Activated CD8-positive, alpha-beta memory T cell treated with anti-CD3 and anti-CD28 coated beads, Interleukin-2, amount 50 U/mL, for 24 hours (primary cell): ENCODE data around the gene FGFR4.

Experiments
- DNase-seq: peaks from one replicate; pipeline ENCODE4 v3.0.0-alpha.2; 2020; ENCODE audit errors: extremely low read depth

The FGFR4 gene

DNA sequence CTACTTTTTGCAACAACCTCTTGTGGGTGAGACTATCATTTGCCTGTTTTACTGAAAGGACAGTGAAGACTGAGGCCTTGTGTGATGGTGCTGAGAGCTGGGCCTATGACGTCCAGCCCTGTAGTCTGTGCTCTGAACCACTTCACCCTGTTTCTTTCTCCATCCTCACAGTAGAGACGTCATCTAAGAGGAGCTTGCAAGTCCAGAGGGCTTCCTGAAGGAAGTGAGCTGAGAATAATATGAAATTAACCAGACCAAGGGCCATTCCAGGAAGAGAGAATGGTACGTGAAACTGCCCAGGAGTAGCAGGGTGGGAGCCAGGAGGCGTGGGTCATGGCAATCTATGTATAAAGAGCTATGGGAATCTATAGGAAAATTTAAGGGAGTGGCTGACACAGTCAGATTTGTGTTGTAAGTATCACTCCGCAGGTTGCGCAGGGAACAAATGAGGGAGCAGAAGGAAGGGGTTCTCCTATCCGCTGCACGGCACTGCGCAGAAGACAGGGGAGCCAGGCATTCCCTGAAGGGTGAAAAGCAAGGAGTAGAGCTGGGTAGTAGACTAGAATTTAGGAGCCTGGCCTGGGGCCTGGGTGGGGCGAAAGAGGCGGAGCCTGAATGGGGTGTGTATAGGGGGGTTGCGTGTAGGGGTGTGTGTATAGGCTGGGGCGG is 596 bp upstream of the FGFR4 start:
- no peak for DNase-seq

DNA sequence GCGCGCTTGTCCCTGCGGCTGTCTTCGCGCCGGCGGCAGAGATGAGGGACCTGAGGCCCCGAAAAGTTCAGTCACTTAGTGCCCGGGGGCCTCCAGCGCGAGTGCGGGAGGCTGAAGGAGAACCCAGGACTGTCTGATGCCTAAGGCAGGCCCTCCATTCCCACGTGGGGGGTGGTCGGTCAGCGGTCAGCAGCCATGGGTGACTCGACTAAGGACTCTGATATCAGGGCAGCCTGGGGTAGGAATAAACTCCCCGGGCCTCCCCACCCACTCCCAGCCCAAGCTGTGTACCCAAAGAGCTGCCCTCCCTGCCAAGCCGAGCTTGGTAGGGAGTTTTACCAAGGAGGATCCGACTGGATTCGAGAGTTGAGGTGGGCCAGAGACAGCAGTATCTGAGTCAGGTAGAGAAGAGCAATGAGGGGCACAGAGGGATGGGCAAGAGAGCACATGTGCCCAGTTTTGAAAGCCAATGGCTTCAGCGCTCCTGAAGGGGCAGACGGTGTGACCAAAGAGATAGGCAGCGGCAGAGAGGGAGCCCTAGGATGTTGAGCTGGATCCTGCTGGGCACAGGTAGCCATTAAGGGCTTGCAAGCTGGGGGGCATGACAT is 787 bp downstream of the FGFR4 start:
- no peak for DNase-seq

DNA sequence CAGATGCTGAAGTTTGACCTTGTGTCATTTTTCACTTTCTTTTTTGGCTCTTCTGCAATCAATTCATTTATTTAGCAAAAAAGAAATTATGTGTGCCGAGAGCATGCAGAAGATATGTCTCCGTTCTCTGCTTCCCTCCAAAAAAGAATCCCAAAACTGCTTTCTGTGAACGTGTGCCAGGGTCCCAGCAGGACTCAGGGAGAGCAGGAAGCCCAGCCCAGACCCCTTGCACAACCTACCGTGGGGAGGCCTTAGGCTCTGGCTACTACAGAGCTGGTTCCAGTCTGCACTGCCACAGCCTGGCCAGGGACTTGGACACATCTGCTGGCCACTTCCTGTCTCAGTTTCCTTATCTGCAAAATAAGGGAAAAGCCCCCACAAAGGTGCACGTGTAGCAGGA is 2.4 kb downstream of the FGFR4 start:
- DNase-seq: no peak

DNA sequence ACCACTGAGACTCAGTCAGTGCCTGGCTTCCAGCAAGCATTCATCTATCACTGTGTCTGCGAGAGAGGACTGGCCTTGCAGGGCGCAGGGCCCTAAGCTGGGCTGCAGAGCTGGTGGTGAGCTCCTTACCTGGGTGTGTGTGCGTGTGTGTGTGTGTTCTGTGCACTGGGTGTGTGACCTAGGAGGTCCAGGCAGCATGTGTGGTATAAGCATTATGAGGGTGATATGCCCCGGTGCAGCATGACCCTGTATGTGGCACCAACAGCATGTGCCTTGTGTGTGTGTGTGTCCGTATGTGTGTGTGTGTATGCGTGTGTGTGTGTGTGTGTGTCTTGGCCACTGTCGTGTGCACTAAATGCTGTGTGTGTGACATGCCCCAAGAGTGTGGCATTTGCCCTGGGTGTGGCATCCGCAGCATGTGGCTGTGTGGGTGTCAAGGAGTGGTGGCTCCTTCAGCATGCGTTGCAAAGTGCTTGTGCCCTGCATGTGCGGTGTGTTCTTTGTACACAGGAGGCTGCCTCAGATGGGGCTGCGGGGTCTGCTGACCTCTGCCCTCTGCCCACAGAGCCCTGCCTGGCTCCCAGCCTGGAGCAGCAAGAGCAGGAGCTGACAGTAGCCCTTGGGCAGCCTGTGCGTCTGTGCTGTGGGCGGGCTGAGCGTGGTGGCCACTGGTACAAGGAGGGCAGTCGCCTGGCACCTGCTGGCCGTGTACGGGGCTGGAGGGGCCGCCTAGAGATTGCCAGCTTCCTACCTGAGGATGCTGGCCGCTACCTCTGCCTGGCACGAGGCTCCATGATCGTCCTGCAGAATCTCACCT is 3.3 kb downstream of the FGFR4 start:
- no peak for DNase-seq

DNA sequence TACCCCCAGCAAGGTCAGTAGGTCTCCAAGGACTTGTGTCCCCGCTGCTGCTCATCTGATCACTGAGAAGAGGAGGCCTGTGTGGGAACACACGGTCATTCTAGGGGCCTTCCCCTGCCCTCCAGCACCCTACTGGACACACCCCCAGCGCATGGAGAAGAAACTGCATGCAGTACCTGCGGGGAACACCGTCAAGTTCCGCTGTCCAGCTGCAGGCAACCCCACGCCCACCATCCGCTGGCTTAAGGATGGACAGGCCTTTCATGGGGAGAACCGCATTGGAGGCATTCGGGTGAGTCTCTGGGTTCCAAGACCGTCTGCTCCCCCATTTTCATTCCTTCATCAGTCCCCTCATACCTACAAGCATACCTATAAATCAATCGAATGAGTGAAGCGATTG is 4.1 kb downstream of the FGFR4 start:
- no peak for DNase-seq

DNA sequence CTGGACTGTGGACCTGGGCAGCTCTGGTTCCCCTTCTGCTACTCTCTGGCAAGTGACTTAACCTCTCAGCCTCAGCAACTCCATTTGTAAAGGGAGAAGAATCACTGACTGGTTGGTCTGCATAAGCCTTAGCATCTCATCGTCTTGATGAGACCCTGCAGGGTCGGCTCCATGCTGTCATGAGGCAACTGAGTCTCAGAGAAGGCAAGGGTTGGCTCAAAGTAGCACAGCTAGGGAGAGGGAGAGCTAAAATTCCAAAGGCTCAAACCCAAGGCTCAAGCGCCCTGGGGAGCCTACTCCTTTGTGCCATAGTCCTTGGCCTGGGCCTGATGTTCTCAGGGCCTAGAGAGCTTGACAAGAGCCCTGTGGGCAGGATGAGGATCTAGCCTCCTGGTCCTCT is 4.5 kb downstream of the FGFR4 start:
- DNase-seq: no peak

DNA sequence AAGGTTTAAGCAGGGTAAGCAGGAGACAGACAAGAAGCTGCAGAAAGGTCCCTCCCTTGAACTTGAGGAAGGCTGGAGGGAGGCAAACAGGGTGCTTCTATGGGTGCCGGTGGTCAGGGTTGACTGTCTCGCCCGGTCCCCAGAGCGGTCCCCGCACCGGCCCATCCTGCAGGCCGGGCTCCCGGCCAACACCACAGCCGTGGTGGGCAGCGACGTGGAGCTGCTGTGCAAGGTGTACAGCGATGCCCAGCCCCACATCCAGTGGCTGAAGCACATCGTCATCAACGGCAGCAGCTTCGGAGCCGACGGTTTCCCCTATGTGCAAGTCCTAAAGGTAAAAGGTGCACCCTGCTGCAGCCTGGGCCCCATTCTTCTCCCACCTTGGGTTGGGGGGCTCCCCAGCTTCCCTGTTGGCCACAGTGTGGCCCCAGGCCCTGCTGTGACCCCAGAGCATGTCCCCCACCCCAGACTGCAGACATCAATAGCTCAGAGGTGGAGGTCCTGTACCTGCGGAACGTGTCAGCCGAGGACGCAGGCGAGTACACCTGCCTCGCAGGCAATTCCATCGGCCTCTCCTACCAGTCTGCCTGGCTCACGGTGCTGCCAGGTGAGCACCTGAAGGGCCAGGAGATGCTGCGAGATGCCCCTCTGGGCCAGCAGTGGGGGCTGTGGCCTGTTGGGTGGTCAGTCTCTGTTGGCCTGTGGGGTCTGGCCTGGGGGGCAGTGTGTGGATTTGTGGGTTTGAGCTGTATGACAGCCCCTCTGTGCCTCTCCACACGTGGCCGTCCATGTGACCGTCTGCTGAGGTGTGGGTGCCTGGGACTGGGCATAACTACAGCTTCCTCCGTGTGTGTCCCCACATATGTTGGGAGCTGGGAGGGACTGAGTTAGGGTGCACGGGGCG is 5.7 kb downstream of the FGFR4 start:
- DNase-seq: no peak

DNA sequence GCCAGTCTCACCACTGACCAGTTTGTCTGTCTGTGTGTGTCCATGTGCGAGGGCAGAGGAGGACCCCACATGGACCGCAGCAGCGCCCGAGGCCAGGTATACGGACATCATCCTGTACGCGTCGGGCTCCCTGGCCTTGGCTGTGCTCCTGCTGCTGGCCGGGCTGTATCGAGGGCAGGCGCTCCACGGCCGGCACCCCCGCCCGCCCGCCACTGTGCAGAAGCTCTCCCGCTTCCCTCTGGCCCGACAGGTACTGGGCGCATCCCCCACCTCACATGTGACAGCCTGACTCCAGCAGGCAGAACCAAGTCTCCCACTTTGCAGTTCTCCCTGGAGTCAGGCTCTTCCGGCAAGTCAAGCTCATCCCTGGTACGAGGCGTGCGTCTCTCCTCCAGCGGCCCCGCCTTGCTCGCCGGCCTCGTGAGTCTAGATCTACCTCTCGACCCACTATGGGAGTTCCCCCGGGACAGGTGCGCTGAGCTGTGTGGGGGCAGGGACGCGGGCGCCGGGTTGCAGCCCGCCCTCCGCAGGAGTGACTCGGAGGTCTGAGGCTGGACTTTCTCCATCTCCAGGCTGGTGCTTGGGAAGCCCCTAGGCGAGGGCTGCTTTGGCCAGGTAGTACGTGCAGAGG is 6.5 kb downstream of the FGFR4 start:
- DNase-seq: no peak

DNA sequence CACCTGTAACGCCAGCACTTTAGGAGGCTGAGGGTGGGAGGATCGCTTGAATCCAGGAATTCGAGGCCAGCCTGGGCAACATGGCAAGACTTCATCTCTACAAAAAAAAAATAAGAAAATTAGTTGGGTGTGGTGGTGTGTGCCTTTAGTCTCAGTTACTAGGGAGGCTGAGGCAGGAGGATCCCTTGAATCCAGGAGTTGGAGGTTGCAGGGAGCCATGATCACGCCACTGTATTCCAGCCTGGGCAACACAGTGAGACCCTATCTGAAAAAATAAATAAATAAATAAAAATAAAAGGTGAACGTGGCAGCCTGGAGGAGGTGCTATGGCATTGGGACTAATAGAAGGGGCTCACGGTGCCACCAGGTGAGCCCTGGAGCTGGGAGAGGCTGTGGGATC is 7.1 kb downstream of the FGFR4 start:
- DNase-seq: no peak

DNA sequence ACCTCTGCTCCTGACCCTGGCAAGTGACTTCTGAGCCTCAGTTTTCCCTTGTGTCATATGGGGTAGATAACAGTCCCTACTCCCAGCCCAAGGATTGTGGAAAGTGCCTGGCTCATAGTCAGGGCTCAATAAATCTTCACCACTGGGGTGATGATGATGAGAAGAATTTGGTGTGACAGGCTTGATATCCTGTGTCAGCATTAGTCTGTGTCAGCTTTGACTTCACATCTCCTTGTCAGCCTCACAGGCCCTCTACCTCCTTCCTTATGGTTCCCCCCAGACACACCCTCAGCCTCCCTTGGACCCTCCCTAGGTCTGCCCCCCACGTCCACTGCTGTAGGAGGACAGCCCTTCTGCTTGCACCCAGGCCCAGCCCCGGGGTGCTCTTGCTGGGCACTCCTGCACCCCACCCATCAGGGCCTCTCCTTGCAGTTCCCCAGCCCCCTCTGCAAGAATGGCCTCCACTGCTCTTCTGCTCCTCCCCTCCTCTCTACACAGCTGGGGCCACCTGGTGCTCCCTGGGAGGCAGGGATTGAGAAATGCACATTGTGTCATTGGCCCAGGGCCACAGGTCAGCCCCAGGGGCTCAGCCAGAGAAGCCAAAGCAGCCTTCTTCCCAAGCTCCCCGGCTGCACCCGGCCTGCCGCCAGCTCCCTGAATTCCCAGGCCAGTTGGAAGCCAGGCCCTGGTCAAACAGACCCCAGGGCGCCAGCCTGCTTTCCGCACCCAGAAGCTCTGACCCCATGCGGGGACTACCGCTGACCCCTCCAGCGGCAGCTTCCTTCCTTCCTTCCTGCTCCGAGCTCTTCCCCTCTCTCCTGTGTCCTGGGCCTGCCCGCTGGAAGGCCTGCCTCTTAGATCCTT is 7.7 kb downstream of the FGFR4 start:
- no peak for DNase-seq

DNA sequence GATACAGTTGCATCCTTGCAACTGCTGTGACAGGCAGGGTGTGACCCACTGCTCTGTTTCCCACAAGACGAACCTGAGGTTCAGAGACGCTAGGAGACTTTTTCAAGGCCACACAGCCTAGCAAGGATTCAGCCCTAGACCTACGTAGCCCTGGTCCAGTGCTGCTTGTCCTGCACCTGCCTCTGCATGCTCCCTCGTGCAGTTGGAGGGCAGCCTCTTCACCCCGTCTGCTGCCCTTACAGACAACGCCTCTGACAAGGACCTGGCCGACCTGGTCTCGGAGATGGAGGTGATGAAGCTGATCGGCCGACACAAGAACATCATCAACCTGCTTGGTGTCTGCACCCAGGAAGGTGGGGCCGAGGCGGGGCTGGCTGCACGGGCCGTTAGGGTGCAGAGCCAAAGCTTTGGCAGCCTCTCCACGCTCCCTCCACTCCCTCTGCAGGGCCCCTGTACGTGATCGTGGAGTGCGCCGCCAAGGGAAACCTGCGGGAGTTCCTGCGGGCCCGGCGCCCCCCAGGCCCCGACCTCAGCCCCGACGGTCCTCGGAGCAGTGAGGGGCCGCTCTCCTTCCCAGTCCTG is 8.5 kb downstream of the FGFR4 start:
- no peak for DNase-seq

DNA sequence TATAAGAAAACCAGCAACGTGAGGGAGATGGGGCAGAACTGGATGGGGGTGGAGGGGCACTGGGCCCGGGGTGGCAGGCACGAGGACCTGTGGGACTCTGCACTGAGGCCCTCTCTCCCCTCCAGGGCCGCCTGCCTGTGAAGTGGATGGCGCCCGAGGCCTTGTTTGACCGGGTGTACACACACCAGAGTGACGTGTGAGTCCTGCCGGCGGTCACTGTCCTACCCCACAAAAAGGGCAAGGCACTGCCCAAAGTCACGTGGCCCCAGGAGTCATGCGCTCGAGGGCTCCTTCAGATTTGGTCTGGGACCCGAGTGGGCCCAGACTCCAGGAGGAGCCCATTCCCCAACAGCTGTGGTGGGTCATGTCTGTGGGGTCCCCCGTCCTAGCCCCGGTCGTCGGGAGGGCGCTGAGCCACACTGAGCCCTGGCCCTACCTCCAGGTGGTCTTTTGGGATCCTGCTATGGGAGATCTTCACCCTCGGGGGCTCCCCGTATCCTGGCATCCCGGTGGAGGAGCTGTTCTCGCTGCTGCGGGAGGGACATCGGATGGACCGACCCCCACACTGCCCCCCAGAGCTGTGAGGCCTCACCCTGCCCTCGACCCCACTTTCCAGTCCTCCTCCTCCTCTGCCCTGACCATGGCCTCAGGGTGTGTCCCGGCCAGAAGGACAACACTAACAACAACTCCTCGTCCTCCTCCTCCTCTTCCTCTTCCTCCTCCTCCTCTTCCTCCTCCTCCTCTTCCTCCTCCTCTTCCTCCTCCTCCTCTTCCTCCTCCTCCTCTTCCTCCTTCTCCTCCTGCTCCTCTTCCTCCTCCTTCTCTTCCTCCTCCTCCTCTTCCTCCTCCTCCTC is 9.7 kb downstream of the FGFR4 start:
- DNase-seq: no peak

DNA sequence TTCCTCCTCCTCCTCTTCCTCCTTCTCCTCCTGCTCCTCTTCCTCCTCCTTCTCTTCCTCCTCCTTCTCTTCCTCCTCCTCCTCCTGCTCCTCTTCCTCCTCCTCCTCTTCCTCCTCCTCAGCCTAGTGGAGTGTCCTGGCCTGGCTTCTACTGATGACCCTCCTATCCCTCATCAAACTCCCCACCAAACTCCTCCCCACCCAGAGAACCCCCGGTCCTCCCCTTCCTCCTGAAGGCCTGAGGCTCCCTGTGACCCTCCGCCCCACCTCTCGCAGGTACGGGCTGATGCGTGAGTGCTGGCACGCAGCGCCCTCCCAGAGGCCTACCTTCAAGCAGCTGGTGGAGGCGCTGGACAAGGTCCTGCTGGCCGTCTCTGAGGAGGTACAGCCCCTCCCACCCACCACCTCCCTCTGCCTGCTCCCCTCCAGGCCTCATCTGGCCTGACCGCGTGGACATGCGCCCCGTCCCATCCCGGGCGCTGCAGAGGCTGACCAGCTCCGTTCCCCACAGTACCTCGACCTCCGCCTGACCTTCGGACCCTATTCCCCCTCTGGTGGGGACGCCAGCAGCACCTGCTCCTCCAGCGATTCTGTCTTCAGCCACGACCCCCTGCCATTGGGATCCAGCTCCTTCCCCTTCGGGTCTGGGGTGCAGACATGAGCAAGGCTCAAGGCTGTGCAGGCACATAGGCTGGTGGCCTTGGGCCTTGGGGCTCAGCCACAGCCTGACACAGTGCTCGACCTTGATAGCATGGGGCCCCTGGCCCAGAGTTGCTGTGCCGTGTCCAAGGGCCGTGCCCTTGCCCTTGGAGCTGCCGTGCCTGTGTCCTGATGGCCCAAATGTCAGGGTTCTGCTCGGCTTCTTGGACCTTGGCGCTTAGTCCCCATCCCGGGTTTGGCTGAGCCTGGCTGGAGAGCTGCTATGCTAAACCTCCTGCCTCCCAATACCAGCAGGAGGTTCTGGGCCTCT is 10.6 kb downstream of the FGFR4 start:
- DNase-seq: no peak

DNA sequence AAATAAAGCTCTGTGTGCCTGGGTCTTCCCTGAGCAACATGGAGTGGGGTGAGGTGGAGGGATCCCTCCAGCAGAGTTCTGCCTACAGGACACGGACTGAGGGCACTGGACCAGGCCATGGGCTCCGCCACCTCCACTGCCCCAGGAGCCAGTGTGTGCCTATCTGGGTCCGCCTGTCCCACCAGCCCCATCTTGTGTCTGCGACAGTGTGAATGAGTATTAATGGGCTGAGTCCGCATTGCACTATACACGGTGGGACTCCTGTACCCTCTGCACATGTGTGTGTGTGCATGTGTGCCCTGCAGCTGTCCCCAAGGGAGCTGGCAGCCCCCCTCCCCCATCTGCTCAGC is 11.4 kb downstream of the FGFR4 start:
- DNase-seq: no peak

DNA sequence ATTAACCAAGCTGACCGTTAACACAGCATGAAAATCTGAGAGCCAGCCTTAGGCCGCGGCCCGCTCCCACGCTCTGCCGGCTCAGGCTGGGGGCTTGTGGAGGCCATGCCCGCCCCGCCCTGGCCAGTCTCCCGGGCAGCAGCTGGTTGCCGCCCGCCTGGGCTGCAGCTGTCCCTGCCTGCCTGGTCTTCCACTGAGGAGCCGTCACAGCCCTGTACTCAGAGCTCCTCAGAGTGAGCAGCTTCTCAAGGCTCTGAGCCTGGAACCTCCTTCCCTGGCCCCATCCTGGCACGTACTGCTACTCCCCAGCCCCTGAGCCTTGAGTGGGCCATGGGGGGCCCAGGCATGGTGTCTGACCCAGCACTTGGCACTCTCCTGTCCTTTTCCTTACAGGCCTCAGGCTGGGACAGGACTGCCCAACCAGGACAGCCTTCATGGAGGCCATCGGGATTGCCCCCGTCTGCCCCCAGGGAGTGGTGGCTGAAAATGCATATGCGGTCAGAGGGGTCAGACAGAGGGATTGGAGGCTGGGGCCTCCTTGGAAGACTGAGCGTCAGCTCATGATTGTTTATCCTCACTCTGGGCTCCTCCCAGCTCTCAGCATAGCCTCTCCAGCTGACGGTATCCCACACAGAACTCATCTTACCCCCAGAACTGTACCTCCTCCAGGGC is 11.9 kb downstream of the FGFR4 start:
- no peak for DNase-seq

DNA sequence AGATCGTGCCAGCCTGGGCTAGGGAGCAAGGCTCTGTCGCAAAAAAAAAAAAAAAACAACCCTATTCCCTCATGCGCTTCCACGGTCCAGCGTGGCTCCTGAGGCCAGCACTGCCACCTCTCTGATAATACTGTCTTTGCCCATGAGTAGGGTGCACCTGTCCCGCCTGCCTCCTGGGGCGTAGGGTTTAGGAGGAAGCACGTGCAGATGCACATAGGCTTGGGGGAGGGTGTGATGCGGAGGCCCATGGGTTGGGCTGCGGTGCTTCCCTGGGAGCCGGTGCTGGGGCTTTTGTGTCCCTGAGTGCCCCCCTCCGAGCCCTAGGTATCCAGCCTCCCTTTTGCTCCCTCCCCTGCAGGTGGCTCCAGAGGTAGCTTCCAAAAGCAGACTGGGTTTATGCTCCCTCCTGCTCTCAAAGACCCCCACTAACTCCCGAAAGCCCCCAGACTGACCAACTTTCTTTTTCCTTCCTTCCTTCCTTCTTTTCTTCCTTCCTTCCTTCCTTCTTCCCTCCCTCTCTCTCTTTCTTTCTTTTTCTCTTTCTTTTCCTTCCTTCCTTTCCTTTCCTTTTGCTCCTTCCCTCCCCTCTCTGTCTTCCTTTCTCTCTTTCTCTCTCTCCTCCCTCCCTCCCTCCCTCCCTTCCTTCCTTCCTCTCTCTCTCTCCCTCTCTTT is 12.8 kb downstream of the FGFR4 start:
- no peak for DNase-seq

DNA sequence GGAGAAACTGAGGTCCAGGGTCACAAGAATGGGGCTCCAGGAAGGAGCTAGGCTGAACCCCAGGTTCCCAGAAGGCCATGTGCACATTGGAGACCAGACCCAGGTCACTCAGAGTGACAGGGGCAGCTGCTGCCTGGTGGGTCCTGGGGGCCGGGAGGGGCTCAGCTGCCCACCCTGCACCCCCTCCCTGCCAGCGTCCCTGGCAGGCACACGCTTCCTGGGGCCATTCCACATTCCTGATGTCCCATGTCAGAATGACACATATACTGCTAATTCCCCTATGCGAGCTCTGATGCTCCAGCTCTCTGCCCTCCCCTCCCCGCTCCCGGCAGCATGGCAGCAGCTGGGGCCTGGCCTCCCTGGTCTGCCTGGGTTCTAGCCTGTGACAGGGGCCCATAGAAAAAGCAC is 14.0 kb downstream of the FGFR4 start:
- no peak for DNase-seq
